Measurements from ENCODE around the gene HYAL4. TPM values are rescaled to one million over a fixed set of nuclear protein-coding genes. Genes with fewer than 3 reads are reported as not detected.
"Not testable (repeated sequence)": the region's sequence is repeated elsewhere in the genome, so short reads cannot be mapped to it uniquely, and the experiment has no call there.

Gene HYAL4
- total RNA-seq, 4 donors from 2014 or later, result not detected

GRCh38 chr7:123805287-123805686, 39.7 kb upstream of the HYAL4 start:
- no peak for TF ChIP-seq CTCF (IDR thresholded peaks at IDR 0.05)
- ATAC-seq (ENCODE audit: low FRiP score), result no peak

GRCh38 chr7:123809471-123809870, 35.5 kb upstream of the HYAL4 start:
- DNase-seq (ENCODE audit: low spot score), result no peak

More at GRCh38 chr7:123805287-123805686, 39.7 kb upstream of the HYAL4 start:
- no peak for DNase-seq (ENCODE audit: low spot score)

GRCh38 chr7:123811056-123811455, 33.9 kb upstream of the HYAL4 start:
- ATAC-seq (ENCODE audit: low FRiP score) (no peak), DNase-seq (ENCODE audit: low spot score) (no peak)
- no peak for TF ChIP-seq CTCF (IDR thresholded peaks at IDR 0.05)

More at GRCh38 chr7:123809471-123809870, 35.5 kb upstream of the HYAL4 start:
- no peak for ATAC-seq (ENCODE audit: low FRiP score)
- TF ChIP-seq CTCF (IDR thresholded peaks at IDR 0.05), result no peak

GRCh38 chr7:123816916-123817315, 28.1 kb upstream of the HYAL4 start:
- no peak for TF ChIP-seq CTCF (IDR thresholded peaks at IDR 0.05)
- no peak for ATAC-seq (ENCODE audit: low FRiP score)
- DNase-seq (ENCODE audit: low spot score), result no peak

GRCh38 chr7:123819001-123819400, 26.0 kb upstream of the HYAL4 start:
- ATAC-seq (ENCODE audit: low FRiP score), result no peak
- no peak for TF ChIP-seq CTCF (IDR thresholded peaks at IDR 0.05)
- no peak for DNase-seq (ENCODE audit: low spot score)

- not testable (repeated sequence) for ATAC-seq (ENCODE audit: low FRiP score); DNase-seq (ENCODE audit: low spot score)
These were observed 25.2 kb upstream of the HYAL4 start for GRCh38 chr7:123819795-123820194.

GRCh38 chr7:123820864-123821263, 24.1 kb upstream of the HYAL4 start:
- DNase-seq (ENCODE audit: low spot score) (no peak), ATAC-seq (ENCODE audit: low FRiP score) (no peak)
- no peak for TF ChIP-seq CTCF (IDR thresholded peaks at IDR 0.05)

- ATAC-seq (ENCODE audit: low FRiP score), result no peak
These were observed 23.6 kb upstream of the HYAL4 start for GRCh38 chr7:123821320-123821719.

More at GRCh38 chr7:123821320-123821719, 23.6 kb upstream of the HYAL4 start:
- no peak for DNase-seq (ENCODE audit: low spot score)
- no peak for TF ChIP-seq CTCF (IDR thresholded peaks at IDR 0.05)

Measured in omental fat pad (tissue), 4 donors.